HG02763 (cell line): ENCODE data around the gene SLCO4A1.

Source experiments
- ATAC-seq: cut with Tn5 transposase; IDR thresholded peaks from one replicate; pipeline ENCODE4 v1.9.1; 2021; ENCODE audit warnings: mild to moderate bottlenecking, moderate library complexity; ENCODE audit not compliant: unreplicated experiment

Gene SLCO4A1

GRCh38 chr20:62606016-62606415, 36.3 kb upstream of the SLCO4A1 start:
- no peak for ATAC-seq

- no peak for ATAC-seq
Observed at GRCh38 chr20:62606551-62607201, 35.6 kb upstream of the SLCO4A1 start.

GRCh38 chr20:62607366-62608217, 34.7 kb upstream of the SLCO4A1 start:
- no peak for ATAC-seq

- ATAC-seq: no peak
Observed at GRCh38 chr20:62608218-62608565, 34.1 kb upstream of the SLCO4A1 start.

- no peak for ATAC-seq
Observed at GRCh38 chr20:62609279-62609720, 33.0 kb upstream of the SLCO4A1 start.

- ATAC-seq: no peak
Observed at GRCh38 chr20:62609811-62610757, 32.2 kb upstream of the SLCO4A1 start.

GRCh38 chr20:62611012-62611411, 31.3 kb upstream of the SLCO4A1 start:
- no peak for ATAC-seq

- no peak for ATAC-seq
Observed at GRCh38 chr20:62611819-62612218, 30.5 kb upstream of the SLCO4A1 start.

GRCh38 chr20:62614085-62614960, 28.0 kb upstream of the SLCO4A1 start:
- ATAC-seq: no peak

- ATAC-seq: no peak
Observed at GRCh38 chr20:62614961-62615680, 27.2 kb upstream of the SLCO4A1 start.

GRCh38 chr20:62615750-62616251, 26.5 kb upstream of the SLCO4A1 start:
- no peak for ATAC-seq

GRCh38 chr20:62616728-62617621, 25.3 kb upstream of the SLCO4A1 start:
- ATAC-seq: peak; percentile 51

GRCh38 chr20:62617711-62618483, 24.4 kb upstream of the SLCO4A1 start:
- peak; percentile 39 for ATAC-seq

- peak; percentile 42 for ATAC-seq
Observed at GRCh38 chr20:62618611-62619529, 23.4 kb upstream of the SLCO4A1 start.

- ATAC-seq: no peak
Observed at GRCh38 chr20:62620625-62621024, 21.7 kb upstream of the SLCO4A1 start.

GRCh38 chr20:62621251-62622110, 20.8 kb upstream of the SLCO4A1 start:
- no peak for ATAC-seq
